Kidney (tissue), 14 donors: ENCODE results near the gene TGFBR2. TPM values are rescaled to one million over a fixed set of nuclear protein-coding genes. Genes with fewer than 3 reads are reported as not detected.

ENCODE experiments used
- DNase-seq, 5 donors: peaks; one replicate each; pipeline ENCODE4 v3.0.0-alpha.2; 2013 to 2020
- FAIRE-seq: peaks from 2 replicates; lab custom pipeline; 2012; peaks lifted over from hg19 to GRCh38; lab: Jason Lieb, UNC
- H3K27ac ChIP-seq, 2 donors: one replicate each; pipeline ENCODE4 v1.7.0; 2013; ENCODE audit warnings: low read depth in 2 of 2, low read length in 2 of 2, inconsistent platforms in 1 of 2
- H3K27me3 ChIP-seq: one replicate; pipeline ENCODE4 v1.7.1; 2013; ENCODE audit warnings: low read length, inconsistent platforms; ENCODE audit not compliant: control insufficient read depth, insufficient read depth
- H3K36me3 ChIP-seq, 3 donors: one replicate each; pipeline versions ENCODE4 v1.7.0 to v1.7.1; 2013; ENCODE audit warnings: low read length in 3 of 3, control low read depth in 1 of 3, inconsistent platforms in 1 of 3; ENCODE audit not compliant: insufficient read depth in 3 of 3, control insufficient read depth in 2 of 3
- H3K4me1 ChIP-seq, 3 donors: one replicate each; pipeline versions ENCODE4 v1.7.0 to v1.7.1; 2013; ENCODE audit warnings: low read length in 3 of 3, inconsistent platforms in 1 of 3, low read depth in 1 of 3; ENCODE audit not compliant: control insufficient read depth in 2 of 3, insufficient read depth in 2 of 3
- H3K4me3 ChIP-seq, 3 donors: one replicate each; pipeline versions ENCODE4 v1.7.0 to v1.8.1; 2013; ENCODE audit warnings: low read length in 3 of 3, control low read depth in 1 of 3, inconsistent platforms in 1 of 3
- H3K9ac ChIP-seq, 3 donors: one replicate each; pipeline versions ENCODE4 v1.7.0 to v1.7.1; 2013; ENCODE audit warnings: low read length in 3 of 3, control low read depth in 1 of 3, inconsistent platforms in 1 of 3
- H3K9me3 ChIP-seq, 3 donors: one replicate each; pipeline versions ENCODE4 v1.7.0 to v1.7.1; 2013; ENCODE audit warnings: low read length in 3 of 3, control low read depth in 1 of 3, inconsistent platforms in 1 of 3; ENCODE audit not compliant: control insufficient read depth in 2 of 3, insufficient read depth in 1 of 3
- CTCF ChIP-seq: IDR thresholded peaks from 3 replicates; pipeline ENCODE4 v1.5.1; 2012; ENCODE audit warnings: mild to moderate bottlenecking, moderate library complexity, borderline replicate concordance; ENCODE audit not compliant: insufficient read depth; ENCODE audit errors: extremely low read depth
- intact Hi-C: fragments of 100-400 bp; cut with DNase I; formaldehyde crosslinking; loops from one replicate; pipeline ENCODE4 v1.11.1; 2022
- polyA plus RNA-seq: library from polyadenylated mRNA; stranded (reverse); fragments of 350-450 nt; fragmentation: Illumina TruSeq; extraction: RNeasy Lipid Tissue Mini Kit (QIAGEN cat#74804); gene quantifications from one replicate; pipeline ENCODE4 v1.2.3, GENCODE V29; 2014; ENCODE audit warnings: low read depth, low replicate concordance; ENCODE audit not compliant: insufficient read depth
- total RNA-seq: library from RNA; stranded (reverse); fragmentation: NEBNext Ultra II Directional; extraction: Animal tissue kit (Norgen Biotek cat#: 25700); gene quantifications from one replicate; pipeline ENCODE4 v1.2.1, GENCODE V29; 2021
- donor health status: control.
- donor health status: control.
- donor health status: control.
- donor health status: control.
- donor health status: control.
- donor health status: DM: yes; HTN: yes; CAD: no.
- donor health status: Normal renal cell carcinoma (clear cell type).

Gene TGFBR2
- total and polyA plus RNA-seq, 2 donors from 2014 or later: 81.8 to 243 TPM

GRCh38 chr3:30728143-30728542 is 121.7 kb downstream of the TGFBR2 start:
- H3K27ac ChIP-seq: no peak overlapping the region
- no peaks in the 10 kb centered on the region for H3K4me1 ChIP-seq
- FAIRE-seq (no peak), DNase-seq (no peak)
- no peak overlapping the region for H3K4me3 ChIP-seq
- no peak for TF ChIP-seq CTCF
- H3K9ac ChIP-seq: no peak overlapping the region
- H3K27me3 ChIP-seq: no peaks in the 10 kb centered on the region
- no peaks in the 10 kb centered on the region for H3K9me3 ChIP-seq
- intact Hi-C loops: no loop called here
- no peaks in the 10 kb centered on the region for H3K36me3 ChIP-seq

- Histone ChIP-seq H3K27me3 (no peaks in the 10 kb centered on the region), H3K9ac (no peak overlapping the region), H3K4me3 (no peak overlapping the region), H3K36me3 (no peaks in the 10 kb centered on the region), H3K4me1 (no peaks in the 10 kb centered on the region), H3K9me3 (no peaks in the 10 kb centered on the region), H3K27ac (no peak overlapping the region)
- intact Hi-C loops: no loop called here
- FAIRE-seq (no peak), DNase-seq (no peak)
- TF ChIP-seq CTCF: no peak
Measured at GRCh38 chr3:30729512-30729911, 123.1 kb downstream of the TGFBR2 start.

GRCh38 chr3:30729936-30730335 is 123.5 kb downstream of the TGFBR2 start:
- no peaks in the 10 kb centered on the region for H3K36me3 ChIP-seq
- no peak overlapping the region for H3K9ac ChIP-seq
- no peak for TF ChIP-seq CTCF
- DNase-seq (no peak), FAIRE-seq (no peak)
- no peaks in the 10 kb centered on the region for H3K4me1 ChIP-seq
- H3K27me3 ChIP-seq: no peaks in the 10 kb centered on the region
- H3K27ac ChIP-seq: no peak overlapping the region
- intact Hi-C loops: no loop called here
- H3K9me3 ChIP-seq: no peaks in the 10 kb centered on the region
- H3K4me3 ChIP-seq: no peak overlapping the region

- Histone ChIP-seq H3K9ac (no peak overlapping the region), H3K9me3 (no peaks in the 10 kb centered on the region), H3K27ac (no peak overlapping the region), H3K4me1 (no peaks in the 10 kb centered on the region), H3K27me3 (no peaks in the 10 kb centered on the region), H3K4me3 (no peak overlapping the region), H3K36me3 (no peaks in the 10 kb centered on the region)
- FAIRE-seq (no peak), DNase-seq (no peak)
- intact Hi-C loops: no loop called here
- no peak for TF ChIP-seq CTCF
Measured at GRCh38 chr3:30730967-30731366, 124.6 kb downstream of the TGFBR2 start.
